Measurements from ENCODE around the gene MUC7. TPM values are rescaled to one million over a fixed set of nuclear protein-coding genes. Genes with fewer than 3 reads are reported as not detected.

MUC7 gene
- total RNA-seq: not detected

- TF ChIP-seq, protein P1, sequence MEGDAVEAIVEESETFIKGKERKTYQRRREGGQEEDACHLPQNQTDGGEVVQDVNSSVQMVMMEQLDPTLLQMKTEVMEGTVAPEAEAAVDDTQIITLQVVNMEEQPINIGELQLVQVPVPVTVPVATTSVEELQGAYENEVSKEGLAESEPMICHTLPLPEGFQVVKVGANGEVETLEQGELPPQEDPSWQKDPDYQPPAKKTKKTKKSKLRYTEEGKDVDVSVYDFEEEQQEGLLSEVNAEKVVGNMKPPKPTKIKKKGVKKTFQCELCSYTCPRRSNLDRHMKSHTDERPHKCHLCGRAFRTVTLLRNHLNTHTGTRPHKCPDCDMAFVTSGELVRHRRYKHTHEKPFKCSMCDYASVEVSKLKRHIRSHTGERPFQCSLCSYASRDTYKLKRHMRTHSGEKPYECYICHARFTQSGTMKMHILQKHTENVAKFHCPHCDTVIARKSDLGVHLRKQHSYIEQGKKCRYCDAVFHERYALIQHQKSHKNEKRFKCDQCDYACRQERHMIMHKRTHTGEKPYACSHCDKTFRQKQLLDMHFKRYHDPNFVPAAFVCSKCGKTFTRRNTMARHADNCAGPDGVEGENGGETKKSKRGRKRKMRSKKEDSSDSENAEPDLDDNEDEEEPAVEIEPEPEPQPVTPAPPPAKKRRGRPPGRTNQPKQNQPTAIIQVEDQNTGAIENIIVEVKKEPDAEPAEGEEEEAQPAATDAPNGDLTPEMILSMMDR (IDR thresholded peaks at IDR 0.05; ENCODE audit: low read depth): no peak
Observed at GRCh38 chr4:70471897-70472296, at the start of gene MUC7. Gene MUC7 (plus strand): TSS chr4:70472197. CDS start chr4:70474022, 1,825 bp downstream.

GRCh38 chr4:70425306-70425705, 46.7 kb upstream of the MUC7 start:
- TF ChIP-seq, protein P1 (IDR thresholded peaks at IDR 0.05; ENCODE audit: low read depth): no peak

DNA sequence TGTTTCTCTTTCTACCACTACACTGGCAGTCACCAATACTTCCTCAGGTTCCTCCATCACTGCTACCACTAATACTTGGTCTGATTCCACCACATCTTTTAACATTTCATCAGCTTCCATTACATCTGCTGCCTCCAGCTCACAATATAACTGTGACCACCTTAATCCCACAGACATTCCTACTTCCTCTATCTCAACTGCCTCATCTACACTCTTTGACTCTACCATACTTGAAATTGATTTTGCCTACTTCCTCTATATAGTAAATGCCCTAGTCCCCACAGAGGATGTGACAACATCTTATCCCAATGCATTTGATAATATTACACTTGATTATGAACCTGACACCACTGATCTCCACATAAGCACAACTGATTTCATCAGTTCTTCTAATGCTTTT, 45.2 kb upstream of the MUC7 start:
- TF ChIP-seq, protein P1 (IDR thresholded peaks at IDR 0.05; ENCODE audit: low read depth): no peak

GRCh38 chr4:70437197-70437596, 34.8 kb upstream of the MUC7 start:
- TF ChIP-seq, protein P1 (IDR thresholded peaks at IDR 0.05; ENCODE audit: low read depth): no peak

DNA sequence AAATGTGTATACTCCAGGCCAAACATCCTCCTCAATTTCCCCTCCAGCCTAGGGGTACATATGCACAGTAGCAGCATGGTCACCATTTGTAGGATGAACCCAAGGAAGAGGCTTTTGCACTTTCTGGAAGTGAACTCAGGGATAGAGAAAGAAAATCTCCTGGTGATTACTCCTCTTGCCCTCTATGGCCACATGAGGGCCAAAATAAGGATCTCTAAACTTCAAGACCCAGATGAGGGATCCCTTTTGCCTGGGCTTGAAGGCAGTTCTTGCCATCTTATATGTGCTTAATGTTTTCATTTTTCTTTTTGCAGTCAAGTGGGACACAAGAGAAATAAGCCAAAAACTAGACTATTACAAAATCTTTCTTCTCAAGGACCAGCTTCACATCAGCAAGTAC, 29.5 kb upstream of the MUC7 start:
- TF ChIP-seq, protein P1 (IDR thresholded peaks at IDR 0.05; ENCODE audit: low read depth): no peak

DNA sequence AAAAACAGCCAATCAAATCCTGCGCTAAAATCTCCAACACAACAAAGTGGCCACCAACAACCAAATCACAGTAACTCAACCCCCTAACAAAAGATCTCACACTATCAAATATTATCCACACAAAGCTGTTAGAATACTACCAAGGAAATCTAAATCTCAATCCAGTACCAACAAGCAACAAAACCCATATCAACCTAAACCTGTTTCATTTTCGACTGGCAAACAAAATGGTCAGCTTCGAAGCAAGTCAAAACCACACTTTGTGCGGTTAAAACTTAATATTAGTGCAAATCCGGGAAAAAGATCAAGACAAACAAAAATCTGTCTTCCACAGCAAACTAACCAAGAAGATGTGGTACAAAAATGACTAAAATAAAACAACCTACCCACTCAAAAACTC, 28.7 kb upstream of the MUC7 start:
- TF ChIP-seq, protein P1 (IDR thresholded peaks at IDR 0.05; ENCODE audit: low read depth): no peak

DNA sequence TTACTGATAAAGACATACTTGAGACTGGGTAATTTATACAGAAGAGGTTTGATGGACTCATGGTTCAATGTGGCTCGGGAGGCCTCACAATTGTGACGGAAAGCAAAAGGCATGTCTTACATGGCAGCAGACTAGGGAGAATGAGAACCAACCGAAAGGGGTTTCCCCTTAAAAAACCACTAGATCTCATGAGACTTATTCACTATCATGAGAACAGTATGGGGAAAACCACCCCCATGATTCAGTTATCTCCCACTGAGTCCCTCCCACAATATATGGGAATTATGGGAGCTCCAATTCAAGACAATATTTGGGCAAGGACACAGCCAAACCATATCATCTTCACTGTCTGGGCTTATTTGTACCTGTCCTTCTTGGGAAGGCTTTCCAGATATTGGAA, 22.8 kb upstream of the MUC7 start:
- TF ChIP-seq, protein P1 (IDR thresholded peaks at IDR 0.05; ENCODE audit: low read depth): no peak
